Stimulated activated CD8-positive, alpha-beta memory T cell treated with anti-CD3 and anti-CD28 coated beads, Interleukin-4, amount 100 ng/mL, for 4 hours (primary cell): ENCODE data around the gene FGR.

ENCODE experiments used
- DNase-seq, 2 donors: peaks; one replicate each; pipeline ENCODE4 v3.0.0-alpha.2; 2020; ENCODE audit warnings: low read depth in 2 of 2, low spot score in 1 of 2

FGR gene

GRCh38 chr1:27568300-27569087 lies 66.5 kb downstream of the FGR start:
- DNase-seq, result peak; percentile 55 to 75

DNA sequence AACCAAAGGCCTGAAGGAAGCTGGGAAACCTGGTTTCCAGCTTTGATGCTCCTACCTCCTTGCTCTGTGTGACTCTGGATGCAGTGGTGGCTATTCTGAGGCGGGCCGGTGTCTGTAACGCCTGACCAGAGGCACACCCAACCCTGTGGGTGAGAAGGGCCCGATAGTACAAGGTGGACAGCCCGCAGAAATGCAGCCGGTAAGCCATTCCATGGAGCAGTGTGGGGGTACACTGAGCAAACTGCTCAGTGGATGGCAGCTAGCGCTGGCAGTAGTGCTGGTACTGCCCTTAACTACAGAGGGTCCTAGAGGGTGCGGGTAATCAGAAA lies 67.0 kb downstream of the FGR start:
- DNase-seq, result no peak

- no peak for DNase-seq
These were observed 67.8 kb downstream of the FGR start for GRCh38 chr1:27567146-27567526.

- DNase-seq, result no peak
These were observed 68.4 kb downstream of the FGR start for GRCh38 chr1:27566462-27567145.

GRCh38 chr1:27564710-27565649 lies 70.0 kb downstream of the FGR start:
- DNase-seq, result no peak

DNA sequence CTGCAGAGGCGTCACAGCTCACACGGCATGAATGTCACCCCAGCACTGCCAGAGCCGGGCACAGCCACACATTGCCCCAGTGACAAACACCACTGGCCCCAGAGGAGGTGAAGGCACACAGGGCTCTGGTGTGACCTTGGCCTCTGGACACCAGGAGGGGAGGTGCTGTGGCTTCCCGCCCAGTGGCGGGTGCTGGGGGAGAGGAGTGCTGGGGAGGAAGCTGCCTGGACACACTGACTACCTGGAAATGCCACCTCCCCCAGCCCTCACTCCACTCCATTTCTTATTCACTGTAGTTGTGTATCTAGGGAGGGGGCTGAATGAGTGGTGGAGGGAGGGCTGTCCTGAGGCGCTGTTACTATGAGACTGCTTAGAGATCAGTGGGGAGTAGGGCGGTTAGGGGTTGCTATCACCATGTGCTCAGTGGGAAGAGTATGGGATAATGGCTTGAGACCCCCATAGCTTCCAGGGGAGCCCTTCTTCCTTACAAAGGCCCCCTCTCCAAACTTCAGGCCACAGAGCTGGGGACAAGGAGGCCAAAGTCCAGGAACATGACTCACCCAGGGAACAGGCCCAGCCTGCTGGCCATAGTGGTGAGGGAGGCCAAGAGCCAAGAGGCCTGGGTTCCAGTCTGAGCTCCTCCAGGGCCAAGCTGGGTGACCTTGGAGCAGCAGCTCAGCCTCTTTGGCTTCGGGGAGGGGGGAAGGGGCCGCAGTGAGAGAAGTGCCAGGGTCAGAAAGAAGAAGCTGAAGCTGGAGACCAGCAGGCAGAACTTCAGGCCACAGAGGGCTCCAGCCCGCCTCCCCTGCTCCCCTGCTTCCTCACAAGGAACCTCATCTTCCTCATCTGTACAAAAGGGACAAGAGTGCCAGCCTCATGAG lies 71.2 kb downstream of the FGR start:
- DNase-seq, result no peak

- no peak for DNase-seq
These were observed 71.7 kb downstream of the FGR start for GRCh38 chr1:27563341-27563590.

DNA sequence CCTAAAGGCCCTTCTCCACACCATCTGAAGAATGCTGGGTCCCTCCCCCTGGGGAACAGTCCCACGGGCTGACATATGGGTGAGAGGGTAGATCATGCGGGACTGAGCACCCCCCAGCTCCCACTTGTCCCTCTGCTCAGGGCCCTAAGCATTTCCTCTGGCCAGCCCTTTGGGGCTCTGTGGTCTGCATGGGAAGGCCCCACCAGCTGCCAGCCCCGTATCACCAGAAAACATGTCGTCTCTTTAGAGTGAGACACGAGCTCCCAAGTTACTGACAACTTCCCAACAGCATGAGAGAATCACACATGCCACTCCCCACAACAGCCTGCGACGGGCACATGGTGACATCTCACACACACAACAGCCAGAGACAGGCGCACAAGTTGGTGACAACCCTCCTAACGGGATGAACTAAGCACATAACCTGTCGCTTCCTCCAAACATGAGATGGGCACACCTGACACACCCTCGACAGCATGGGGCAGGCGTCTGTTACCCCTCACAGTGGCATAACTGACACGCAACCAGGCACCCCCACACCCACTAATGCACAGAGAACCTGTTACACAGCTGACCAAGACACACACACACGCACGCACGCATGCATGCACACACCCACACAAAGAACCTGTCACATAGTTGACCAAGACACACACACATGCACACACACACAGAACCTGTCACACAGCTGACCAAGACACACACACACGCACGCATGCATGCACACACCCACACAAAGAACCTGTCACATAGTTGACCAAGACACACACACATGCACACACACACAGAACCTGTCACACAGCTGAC lies 72.2 kb downstream of the FGR start:
- no peak for DNase-seq
